Natural killer cell treated with Interleukin-12 subunit alpha and Interleukin-12 subunit beta and Interleukin-15 and Interleukin-18, amount 100 ng/mL, for 72 hours (primary cell): ENCODE results near the gene SMYD3. TPM values are rescaled to one million over a fixed set of nuclear protein-coding genes. Genes with fewer than 3 reads are reported as not detected.
A peak's percentile ranks its signal among the peaks of the same experiment; 100 is the strongest.
"Not testable (repeated sequence)": the region's sequence is repeated elsewhere in the genome, so short reads cannot be mapped to it uniquely, and the experiment has no call there.

Experiments
- ATAC-seq, 2 donors: fragments of 150-1000 bp; cut with Tn5 transposase in 1 of 2; sonication (Bioruptor Pico), chemical (Tn5 transposase) in 1 of 2; 2 replicates each; pipeline ENCODE4 v1.10.0; 2021
- DNase-seq: peaks from one replicate; pipeline ENCODE4 v3.0.0; 2022; ENCODE audit warnings: low spot score
- H3K27ac Mint-ChIP-seq, 2 donors: 1 replicate in 1 of 2; 2 replicates in 1 of 2; pipeline ENCODE4 v1.8.0; 2022; ENCODE audit warnings: mixed read lengths in 2 of 2, mild to moderate bottlenecking in 1 of 2, moderate library complexity in 1 of 2
- H3K27me3 Mint-ChIP-seq, 2 donors: 1 replicate in 1 of 2; 2 replicates in 1 of 2; pipeline ENCODE4 v1.8.0; 2022; ENCODE audit warnings: mixed read lengths in 2 of 2
- H3K36me3 Mint-ChIP-seq: one replicate; pipeline ENCODE4 v1.8.0; 2022; ENCODE audit warnings: mixed read lengths
- H3K4me1 Mint-ChIP-seq, 2 donors: 1 replicate in 1 of 2; 2 replicates in 1 of 2; pipeline ENCODE4 v1.8.0; 2022; ENCODE audit warnings: low read depth in 2 of 2, mixed read lengths in 2 of 2, mild to moderate bottlenecking in 1 of 2
- H3K4me3 Mint-ChIP-seq: one replicate; pipeline ENCODE4 v1.8.0; 2022; ENCODE audit warnings: mixed read lengths
- H3K9me3 Mint-ChIP-seq: 2 replicates; pipeline ENCODE4 v1.8.0; 2022; ENCODE audit warnings: mixed read lengths
- total RNA-seq, 2 donors: library from RNA; stranded (reverse); gene quantifications; one replicate each; pipeline ENCODE4 v1.2.3, GENCODE V29; 2022

The SMYD3 gene
- total RNA-seq, 2 donors from 2014 or later = 26.9 to 55.4 TPM

- H3K9me3 Mint-ChIP-seq = no peaks in the 10 kb centered on the region
- H3K4me3 Mint-ChIP-seq = no peak overlapping the region
- no peaks in the 10 kb centered on the region for H3K27me3 Mint-ChIP-seq
- H3K4me1 Mint-ChIP-seq = no peaks in the 10 kb centered on the region
- no peak overlapping the region for H3K27ac Mint-ChIP-seq
- no peaks in the 10 kb centered on the region for H3K36me3 Mint-ChIP-seq
- ATAC-seq (no peak), DNase-seq (no peak)
Observed at GRCh38 chr1:245979589-245979988, 527.5 kb downstream of the SMYD3 start.

GRCh38 chr1:245978915-245979314, 528.2 kb downstream of the SMYD3 start:
- Mint-ChIP-seq H3K4me1 (no peaks in the 10 kb centered on the region), H3K9me3 (no peaks in the 10 kb centered on the region), H3K27me3 (no peaks in the 10 kb centered on the region), H3K36me3 (no peaks in the 10 kb centered on the region), H3K27ac (no peak overlapping the region), H3K4me3 (no peak overlapping the region)
- DNase-seq (no peak), ATAC-seq (no peak)

DNA sequence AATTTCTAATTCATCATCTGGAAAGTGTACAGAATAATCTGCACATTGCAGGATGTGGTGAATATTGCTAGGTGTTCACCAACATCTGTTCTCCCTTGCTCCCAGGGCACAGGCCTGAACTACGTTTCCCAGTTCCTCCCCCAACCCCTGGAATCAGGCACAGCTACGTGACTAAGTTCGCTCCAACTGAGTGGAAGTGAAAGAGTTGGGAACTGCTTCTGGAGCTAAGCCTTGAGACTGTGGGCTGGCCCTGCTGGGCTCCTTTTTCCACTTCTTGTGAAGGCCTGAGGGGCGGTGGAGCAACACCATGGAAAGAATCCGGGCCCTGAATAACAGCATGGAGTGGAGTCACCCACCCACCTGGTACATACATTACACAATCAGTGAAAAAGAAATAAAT, 534.6 kb downstream of the SMYD3 start:
- H3K4me1 Mint-ChIP-seq = peaks cover 0 to 2% of the 10 kb centered on the region in 2 donors
- H3K4me3 Mint-ChIP-seq = no peak overlapping the region
- H3K27ac Mint-ChIP-seq = no peak overlapping the region
- H3K9me3 Mint-ChIP-seq = no peaks in the 10 kb centered on the region
- ATAC-seq (no peak), DNase-seq (no peak)
- no peaks in the 10 kb centered on the region for H3K36me3 Mint-ChIP-seq
- no peaks in the 10 kb centered on the region for H3K27me3 Mint-ChIP-seq

DNA sequence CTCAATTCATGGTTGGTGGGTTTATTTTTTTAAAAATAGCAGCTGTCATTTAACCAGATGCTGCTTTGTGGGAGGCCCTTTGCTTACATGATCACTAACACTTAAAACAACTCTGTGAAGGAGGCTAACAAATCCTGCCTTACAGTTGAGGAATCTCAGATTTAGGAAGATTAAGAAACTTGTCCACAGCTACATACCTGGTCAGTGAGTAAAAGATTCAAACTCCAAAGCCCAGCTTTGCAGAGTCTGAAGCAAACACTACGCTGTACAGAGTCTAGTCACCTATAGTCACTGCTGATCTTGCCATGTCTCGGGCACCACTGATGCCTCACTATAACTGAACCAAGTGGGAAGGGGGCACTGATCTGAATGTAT, 535.4 kb downstream of the SMYD3 start:
- H3K4me3 Mint-ChIP-seq = no peak overlapping the region
- H3K4me1 Mint-ChIP-seq = peaks cover 0 to 2% of the 10 kb centered on the region in 2 donors
- no peaks in the 10 kb centered on the region for H3K36me3 Mint-ChIP-seq
- DNase-seq (no peak), ATAC-seq (no peak)
- H3K27me3 Mint-ChIP-seq = no peaks in the 10 kb centered on the region
- H3K9me3 Mint-ChIP-seq = no peaks in the 10 kb centered on the region
- no peak overlapping the region for H3K27ac Mint-ChIP-seq

- DNase-seq, H3K27ac Mint-ChIP-seq, ATAC-seq, H3K27me3 Mint-ChIP-seq, H3K4me1 Mint-ChIP-seq, H3K36me3 Mint-ChIP-seq, H3K4me3 Mint-ChIP-seq, H3K9me3 Mint-ChIP-seq: not testable (repeated sequence)
Observed at GRCh38 chr1:245971076-245971710, 535.9 kb downstream of the SMYD3 start.

GRCh38 chr1:245969283-245969682, 537.8 kb downstream of the SMYD3 start:
- Mint-ChIP-seq H3K27me3 (no peaks in the 10 kb centered on the region), H3K36me3 (no peaks in the 10 kb centered on the region), H3K27ac (no peak overlapping the region), H3K9me3 (no peaks in the 10 kb centered on the region), H3K4me3 (no peak overlapping the region), H3K4me1 (peaks cover 0 to 2% of the 10 kb centered on the region in 2 donors)
- DNase-seq (no peak), ATAC-seq (no peak)

GRCh38 chr1:245968775-245969174, 538.3 kb downstream of the SMYD3 start:
- DNase-seq (no peak), ATAC-seq (no peak)
- H3K4me1 Mint-ChIP-seq = peaks cover 0 to 2% of the 10 kb centered on the region in 2 donors
- H3K27me3 Mint-ChIP-seq = no peaks in the 10 kb centered on the region
- H3K36me3 Mint-ChIP-seq = no peaks in the 10 kb centered on the region
- H3K9me3 Mint-ChIP-seq = no peaks in the 10 kb centered on the region
- no peak overlapping the region for H3K4me3 Mint-ChIP-seq
- no peak overlapping the region for H3K27ac Mint-ChIP-seq

GRCh38 chr1:245965398-245965797, 541.7 kb downstream of the SMYD3 start:
- H3K4me1 Mint-ChIP-seq = peaks cover 0 to 5% of the 10 kb centered on the region in 2 donors
- no peak overlapping the region for H3K4me3 Mint-ChIP-seq
- no peaks in the 10 kb centered on the region for H3K36me3 Mint-ChIP-seq
- H3K27ac Mint-ChIP-seq = no peak overlapping the region
- no peaks in the 10 kb centered on the region for H3K27me3 Mint-ChIP-seq
- no peak for DNase-seq
- no peak for ATAC-seq
- H3K9me3 Mint-ChIP-seq = no peaks in the 10 kb centered on the region

GRCh38 chr1:245963649-245964048, 543.4 kb downstream of the SMYD3 start:
- Mint-ChIP-seq H3K4me1 (peaks cover 0 to 5% of the 10 kb centered on the region in 2 donors), H3K4me3 (no peak overlapping the region), H3K9me3 (no peaks in the 10 kb centered on the region), H3K27ac (no peak overlapping the region), H3K27me3 (no peaks in the 10 kb centered on the region), H3K36me3 (no peaks in the 10 kb centered on the region)
- ATAC-seq (no peak), DNase-seq (no peak)

- Mint-ChIP-seq H3K4me3 (no peak overlapping the region), H3K36me3 (no peaks in the 10 kb centered on the region), H3K4me1 (peaks cover 0 to 5% of the 10 kb centered on the region in 2 donors), H3K27me3 (no peaks in the 10 kb centered on the region), H3K9me3 (no peaks in the 10 kb centered on the region), H3K27ac (no peak overlapping the region)
- DNase-seq (no peak), ATAC-seq (no peak)
Observed at GRCh38 chr1:245962453-245962852, 544.6 kb downstream of the SMYD3 start.

DNA sequence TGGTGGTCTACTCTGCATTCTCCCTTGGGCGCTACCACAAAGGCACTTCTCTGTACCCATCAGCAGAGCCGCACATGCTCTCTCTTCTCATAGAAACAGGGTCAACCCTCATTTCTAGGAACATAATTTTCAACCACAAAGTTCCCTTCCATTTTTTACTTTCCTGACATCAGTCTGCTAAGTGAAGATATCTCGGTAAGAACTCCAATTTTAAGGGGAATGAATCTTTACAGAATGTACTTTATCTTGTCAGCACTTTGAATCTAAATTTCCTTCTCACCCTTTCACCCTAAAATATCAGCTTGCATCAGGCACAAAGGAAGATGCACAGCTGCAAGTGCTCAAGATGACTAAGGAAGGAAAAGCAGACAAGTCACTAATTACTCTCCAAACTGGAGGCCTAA, 545.9 kb downstream of the SMYD3 start:
- DNase-seq = no peak
- H3K4me3 Mint-ChIP-seq = no peak overlapping the region
- peak overlapping the region in 1 of 2 donors; percentile 24 for H3K27ac Mint-ChIP-seq
- peaks cover 0 to 5% of the 10 kb centered on the region in 2 donors for H3K4me1 Mint-ChIP-seq
- H3K36me3 Mint-ChIP-seq = no peaks in the 10 kb centered on the region
- no peaks in the 10 kb centered on the region for H3K27me3 Mint-ChIP-seq
- no peaks in the 10 kb centered on the region for H3K9me3 Mint-ChIP-seq
- ATAC-seq = no peak

DNA sequence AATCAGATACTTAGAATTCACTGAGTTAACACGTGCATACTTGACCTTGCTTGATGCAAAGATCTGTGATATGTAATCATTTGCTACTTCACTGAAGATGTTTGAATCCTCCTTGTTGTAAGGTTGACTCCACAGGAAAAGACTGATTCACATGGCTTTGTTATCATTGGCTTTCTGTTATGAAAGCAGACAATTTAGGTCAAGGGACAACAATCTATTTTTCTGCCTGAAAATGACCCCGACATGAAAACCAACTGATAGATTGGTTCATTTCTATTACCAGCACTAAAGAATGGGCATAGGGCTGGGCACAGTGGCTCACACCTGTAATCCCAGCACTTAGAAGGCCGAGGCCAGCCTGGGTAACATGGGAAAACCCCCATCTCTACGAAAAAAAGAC, 546.9 kb downstream of the SMYD3 start:
- Mint-ChIP-seq H3K4me1 (peaks cover 0 to 5% of the 10 kb centered on the region in 2 donors), H3K36me3 (no peaks in the 10 kb centered on the region), H3K27ac (no peak overlapping the region), H3K4me3 (no peak overlapping the region), H3K9me3 (no peaks in the 10 kb centered on the region), H3K27me3 (no peaks in the 10 kb centered on the region)
- DNase-seq (no peak), ATAC-seq (no peak)

GRCh38 chr1:245958016-245958415, 549.1 kb downstream of the SMYD3 start:
- Mint-ChIP-seq H3K9me3 (no peaks in the 10 kb centered on the region), H3K4me1 (peaks cover 11 to 23% of the 10 kb centered on the region in 2 donors), H3K27ac (no peak overlapping the region), H3K27me3 (no peaks in the 10 kb centered on the region), H3K36me3 (no peaks in the 10 kb centered on the region), H3K4me3 (no peak overlapping the region)
- DNase-seq (no peak), ATAC-seq (no peak)

GRCh38 chr1:245957427-245957826, 549.7 kb downstream of the SMYD3 start:
- no peak overlapping the region for H3K27ac Mint-ChIP-seq

DNA sequence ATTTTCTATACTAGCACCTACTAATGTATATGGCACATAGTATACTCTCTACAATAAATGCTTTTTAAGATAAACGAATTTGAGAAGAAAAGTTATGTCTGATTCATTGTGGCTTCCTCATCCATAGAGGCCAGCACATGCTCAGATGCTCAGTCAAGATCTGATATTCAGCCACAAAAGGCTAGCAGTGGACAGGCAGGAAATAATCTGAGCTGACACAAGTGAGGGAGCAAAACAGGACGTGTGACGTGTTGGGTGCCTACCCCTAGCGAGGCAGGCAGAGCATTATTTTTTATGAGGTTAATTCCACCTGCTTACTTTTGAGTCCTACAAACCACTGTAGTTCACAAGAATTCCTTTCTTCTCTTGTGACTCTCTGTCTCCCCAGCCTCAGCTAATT, 550.9 kb downstream of the SMYD3 start:
- H3K27me3 Mint-ChIP-seq = no peaks in the 10 kb centered on the region
- no peak overlapping the region for H3K27ac Mint-ChIP-seq
- peak; percentile 77 to 90 for ATAC-seq
- no peaks in the 10 kb centered on the region for H3K36me3 Mint-ChIP-seq
- no peak for DNase-seq
- H3K4me3 Mint-ChIP-seq = no peak overlapping the region
- H3K9me3 Mint-ChIP-seq = no peaks in the 10 kb centered on the region
- peaks cover 20 to 34% of the 10 kb centered on the region in 2 donors for H3K4me1 Mint-ChIP-seq

More at GRCh38 chr1:245957427-245957826, 549.7 kb downstream of the SMYD3 start:
- Mint-ChIP-seq H3K4me3 (no peak overlapping the region), H3K27me3 (no peaks in the 10 kb centered on the region), H3K36me3 (no peaks in the 10 kb centered on the region), H3K9me3 (no peaks in the 10 kb centered on the region), H3K4me1 (peaks cover 15 to 29% of the 10 kb centered on the region in 2 donors)
- ATAC-seq (no peak), DNase-seq (no peak)
